GM12873 (cell line): ENCODE data around the gene HOXA4.
A peak's percentile ranks its signal among the peaks of the same experiment; 100 is the strongest.

ENCODE experiments used
- TF ChIP-seq, protein P1 (sequence below): IDR thresholded peaks from 2 replicates; pipeline ENCODE4 v1.5.1; 2012; ENCODE audit warnings: low read depth, mild to moderate bottlenecking, moderate library complexity, low read length, control low read depth; ENCODE audit not compliant: insufficient read depth; ENCODE audit errors: missing control alignments

The HOXA4 gene

DNA sequence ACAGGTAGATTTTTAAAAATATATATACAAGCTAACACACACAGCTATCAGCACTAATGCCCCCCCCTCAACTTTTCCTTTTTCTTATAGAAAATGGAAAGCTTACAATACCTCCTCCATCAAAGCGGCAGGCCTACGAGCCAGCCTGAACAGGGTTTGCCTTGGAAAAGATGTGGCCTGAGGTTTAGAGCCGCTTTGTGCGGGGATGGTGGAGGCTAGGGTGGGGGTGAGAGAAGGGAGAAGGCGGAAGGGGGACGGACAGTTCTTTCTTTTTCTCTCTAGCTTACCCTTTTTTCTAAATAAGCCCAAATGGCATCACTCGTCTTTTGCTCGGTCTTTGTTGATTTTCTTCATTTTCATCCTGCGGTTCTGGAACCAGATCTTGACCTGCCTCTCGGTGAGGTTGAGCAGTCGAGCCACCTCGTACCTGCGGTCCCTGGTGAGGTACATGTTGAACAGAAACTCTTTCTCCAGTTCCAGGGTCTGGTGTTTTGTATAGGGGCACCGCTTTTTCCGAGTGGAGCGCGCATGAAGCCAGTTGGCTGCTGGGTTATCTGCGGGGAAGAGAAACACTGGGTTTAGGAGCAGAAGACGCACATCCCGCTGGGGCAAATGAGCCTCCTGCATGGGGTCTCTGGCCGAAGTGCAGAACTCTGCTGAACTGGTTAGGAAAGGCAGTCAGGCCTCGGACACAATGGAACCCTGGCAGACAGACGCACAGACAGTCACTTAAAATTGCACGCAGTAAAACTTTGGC, 32.9 kb upstream of the HOXA4 start:
- TF ChIP-seq, protein P1, sequence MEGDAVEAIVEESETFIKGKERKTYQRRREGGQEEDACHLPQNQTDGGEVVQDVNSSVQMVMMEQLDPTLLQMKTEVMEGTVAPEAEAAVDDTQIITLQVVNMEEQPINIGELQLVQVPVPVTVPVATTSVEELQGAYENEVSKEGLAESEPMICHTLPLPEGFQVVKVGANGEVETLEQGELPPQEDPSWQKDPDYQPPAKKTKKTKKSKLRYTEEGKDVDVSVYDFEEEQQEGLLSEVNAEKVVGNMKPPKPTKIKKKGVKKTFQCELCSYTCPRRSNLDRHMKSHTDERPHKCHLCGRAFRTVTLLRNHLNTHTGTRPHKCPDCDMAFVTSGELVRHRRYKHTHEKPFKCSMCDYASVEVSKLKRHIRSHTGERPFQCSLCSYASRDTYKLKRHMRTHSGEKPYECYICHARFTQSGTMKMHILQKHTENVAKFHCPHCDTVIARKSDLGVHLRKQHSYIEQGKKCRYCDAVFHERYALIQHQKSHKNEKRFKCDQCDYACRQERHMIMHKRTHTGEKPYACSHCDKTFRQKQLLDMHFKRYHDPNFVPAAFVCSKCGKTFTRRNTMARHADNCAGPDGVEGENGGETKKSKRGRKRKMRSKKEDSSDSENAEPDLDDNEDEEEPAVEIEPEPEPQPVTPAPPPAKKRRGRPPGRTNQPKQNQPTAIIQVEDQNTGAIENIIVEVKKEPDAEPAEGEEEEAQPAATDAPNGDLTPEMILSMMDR = no peak

DNA sequence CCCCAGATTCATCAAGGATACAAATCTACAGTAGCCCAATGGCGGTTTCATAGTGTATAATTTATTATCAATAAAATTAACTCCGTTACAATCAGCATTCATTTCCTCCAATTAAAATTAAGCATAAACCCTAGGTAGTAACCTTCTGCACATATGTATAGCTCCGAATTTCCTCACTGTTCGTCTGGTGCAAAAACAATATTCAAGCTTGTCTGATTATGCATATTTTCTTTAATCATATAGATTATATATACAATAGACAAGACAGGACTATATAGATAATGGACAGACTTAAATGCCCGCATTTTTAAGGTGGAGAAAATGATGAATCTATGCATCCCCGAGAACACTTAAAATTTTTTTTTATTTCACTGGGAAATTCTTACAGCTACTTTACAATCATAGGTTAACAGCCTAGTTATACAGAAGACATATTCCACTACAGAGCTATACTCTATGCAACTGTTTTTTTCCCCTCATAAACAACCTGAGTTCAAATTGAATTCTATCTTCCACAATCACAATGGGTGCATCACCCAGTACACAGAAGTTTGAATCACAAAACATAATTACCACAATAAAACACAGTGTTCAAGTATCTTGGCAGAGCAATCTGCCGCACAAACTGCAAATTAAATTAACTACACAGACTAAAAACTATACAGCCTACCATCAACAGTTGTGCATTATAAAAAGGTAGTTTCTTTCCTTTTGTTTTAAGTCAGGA, 32.2 kb upstream of the HOXA4 start:
- TF ChIP-seq, protein P1 = no peak

DNA sequence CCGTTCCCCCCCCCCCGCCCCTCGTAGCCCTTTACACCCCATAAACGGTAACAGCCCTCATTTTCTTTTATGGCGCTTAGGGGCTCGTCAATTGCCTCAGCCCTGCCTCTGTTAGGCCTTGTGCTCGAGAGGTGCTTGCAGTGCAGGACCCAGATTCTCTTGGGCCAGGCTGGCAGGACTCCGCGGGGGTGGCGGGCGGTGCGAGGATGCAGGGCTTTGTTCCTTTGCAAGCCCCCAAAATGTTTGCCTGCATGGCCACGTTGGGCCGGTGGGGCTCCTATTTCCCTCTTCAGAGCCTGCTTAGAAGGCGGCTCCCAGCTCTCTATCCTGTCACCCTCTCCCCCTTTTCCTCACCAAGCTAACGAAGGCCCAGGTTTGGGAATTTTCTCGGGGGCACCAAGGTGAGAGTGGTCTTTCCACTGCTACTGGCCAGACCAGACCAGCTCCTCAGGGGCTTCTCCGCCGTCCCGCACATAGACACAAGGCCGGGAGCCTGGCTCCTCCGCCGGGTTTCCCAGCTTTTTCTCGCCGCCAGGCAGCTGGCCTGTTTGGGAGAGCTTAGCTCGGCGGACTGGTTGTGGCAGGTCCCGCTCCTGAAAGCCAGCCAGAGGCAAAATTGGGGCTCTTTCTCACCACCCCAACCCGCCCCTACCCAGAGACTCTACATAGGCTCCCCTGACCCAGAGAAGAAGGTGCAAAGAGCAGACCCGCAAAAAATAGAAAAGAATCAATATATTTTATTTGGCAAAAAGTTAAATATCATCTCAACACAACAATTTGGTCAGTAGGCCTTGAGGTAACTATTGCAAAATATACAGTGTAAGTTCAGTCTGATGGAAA, 31.4 kb upstream of the HOXA4 start:
- TF ChIP-seq, protein P1 = no peak

DNA sequence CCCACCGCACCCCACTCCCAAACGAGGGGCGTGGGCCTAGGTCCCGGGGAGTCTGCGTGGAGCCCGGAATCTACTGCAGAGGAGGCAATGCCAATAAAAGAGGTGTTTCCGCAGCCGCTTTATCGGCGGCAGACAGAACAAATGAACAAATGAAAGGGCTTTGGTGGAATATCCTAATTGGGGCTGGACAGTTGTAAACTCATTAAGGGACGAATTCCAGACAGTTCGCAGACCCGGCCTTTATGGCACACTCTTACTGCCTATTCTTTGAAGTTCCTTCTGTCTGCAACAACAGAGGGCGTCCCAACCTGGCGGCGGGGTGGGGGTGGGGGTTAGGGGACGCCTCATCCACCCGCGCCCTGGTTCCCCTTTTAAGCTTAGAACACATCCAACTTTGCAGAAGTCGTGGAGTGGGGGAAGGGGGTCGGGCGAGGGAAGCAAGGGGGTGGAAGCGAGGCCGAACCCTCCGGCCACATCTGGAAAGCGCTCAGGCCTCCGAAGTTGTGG, 30.7 kb upstream of the HOXA4 start:
- TF ChIP-seq, protein P1 = no peak

DNA sequence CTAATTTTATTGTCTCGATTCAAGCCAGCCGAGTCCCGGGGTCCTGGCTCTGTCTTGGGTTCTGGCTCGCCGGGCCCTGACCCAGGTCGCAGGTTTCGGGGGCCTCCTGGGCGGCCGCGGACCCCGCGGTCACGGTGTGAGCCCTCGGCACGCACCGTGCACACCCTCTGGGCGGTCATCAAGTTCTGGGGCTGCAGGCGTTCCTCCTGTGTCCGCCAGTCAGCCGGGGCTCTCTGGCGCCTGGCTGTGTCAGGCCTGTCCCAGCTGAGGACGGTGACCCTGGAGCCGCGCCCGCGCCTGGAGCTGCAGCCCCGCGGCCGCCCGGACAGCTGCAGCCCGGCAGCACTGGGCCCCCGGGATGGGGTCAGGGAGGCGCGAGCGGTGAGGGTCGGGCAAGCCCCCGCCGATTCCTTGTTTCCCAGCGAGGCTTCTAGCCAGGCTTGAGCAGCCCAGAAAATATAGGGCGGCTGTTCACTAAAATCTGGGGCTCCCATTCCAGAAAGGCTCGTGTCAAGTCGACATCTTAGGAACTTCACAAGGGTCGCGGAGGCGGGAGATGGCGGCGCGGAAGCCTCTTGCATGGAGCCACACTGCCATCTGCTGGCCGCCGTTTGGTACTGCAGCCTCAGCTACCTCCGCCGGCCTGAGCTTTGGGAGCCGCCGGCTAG, 30.1 kb upstream of the HOXA4 start:
- TF ChIP-seq, protein P1 = peak; percentile 98

DNA sequence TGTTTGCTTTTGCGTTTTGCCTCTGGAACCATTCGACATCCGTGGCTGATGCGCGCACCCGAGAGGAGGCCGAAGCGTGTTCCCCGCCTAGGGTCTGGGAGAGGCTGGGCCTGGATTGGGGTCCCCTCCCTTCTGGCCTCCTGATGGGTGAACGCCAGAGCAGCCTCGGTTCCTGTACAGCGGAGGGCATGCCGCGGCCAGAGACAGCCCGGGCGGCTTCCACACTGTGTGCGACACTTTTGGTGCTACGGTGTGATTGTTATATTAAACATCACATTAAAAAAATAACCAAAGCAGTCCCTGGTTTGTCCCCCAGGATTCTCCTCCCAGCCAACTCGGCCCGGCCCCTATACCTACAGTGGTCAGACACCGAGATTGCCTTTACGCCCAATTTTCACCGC, 29.6 kb upstream of the HOXA4 start:
- TF ChIP-seq, protein P1 = no peak
